ENCODE data around the gene DLG2.

Gene DLG2

DNA sequence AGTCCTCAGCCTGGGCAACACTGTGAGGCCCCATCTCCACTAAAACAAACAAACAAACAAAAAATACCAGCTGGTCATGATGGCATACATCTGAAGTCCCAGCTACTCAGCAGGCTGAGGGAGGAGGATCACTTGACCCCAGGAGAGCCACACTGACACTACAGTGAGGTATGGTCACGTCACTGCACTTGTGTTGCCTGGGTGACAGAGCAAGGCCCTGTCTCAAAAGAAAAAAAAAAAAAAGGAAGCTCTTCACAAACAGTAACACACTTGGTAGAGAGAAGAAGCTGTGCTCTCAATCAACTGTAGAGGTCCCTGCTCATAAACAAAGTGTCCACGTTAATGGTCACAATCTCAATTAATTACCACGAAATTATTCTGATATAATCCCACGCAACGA lies 1939.4 kb downstream of the DLG2 start:
- H3K27me3 ChIP-seq (replicated peaks in 2 of 5; ENCODE audit: control insufficient read depth in 4 of 5, insufficient read depth in 5 of 5, low read length in 4 of 5): no peaks in the 10 kb centered on the region
- ChIA-PET CTCF (no interaction called here), POLR2A (interaction anchor here (0.6 kb wide), 1 partner anchor 193 kb away, joined by 3 read pairs; no protein-coding TSS in a partner anchor)
- no peak overlapping the region for H3K4me3 ChIP-seq (ENCODE audit: control insufficient read depth in 1 of 7, extremely low read depth in 1 of 7, insufficient read depth in 4 of 7, low read depth in 2 of 7, low read length in 6 of 7)
- no peaks in the 10 kb centered on the region for H3K9me3 ChIP-seq (ENCODE audit: control extremely low read depth in 1 of 5, control insufficient read depth in 4 of 5, insufficient read depth in 2 of 5, low read depth in 1 of 5, low read length in 4 of 5)
- no peaks in the 10 kb centered on the region for H3K4me1 ChIP-seq (ENCODE audit: control extremely low read depth in 1 of 4, control insufficient read depth in 4 of 4, insufficient read depth in 4 of 4, low read length in 3 of 4)
- 71% methylated on average over 2 of the region's 5 CpGs for WGBS (ENCODE audit: insufficient coverage)
- DNase-seq: no peak
- H3K36me3 ChIP-seq (ENCODE audit: control insufficient read depth in 4 of 4, insufficient read depth in 4 of 4, low read length in 3 of 4): no peaks in the 10 kb centered on the region
- H3K27ac ChIP-seq (ENCODE audit: insufficient read depth in 1 of 2, low read depth in 1 of 2, low read length in 2 of 2, poor library complexity in 1 of 2, severe bottlenecking in 2 of 2): no peak overlapping the region

DNA sequence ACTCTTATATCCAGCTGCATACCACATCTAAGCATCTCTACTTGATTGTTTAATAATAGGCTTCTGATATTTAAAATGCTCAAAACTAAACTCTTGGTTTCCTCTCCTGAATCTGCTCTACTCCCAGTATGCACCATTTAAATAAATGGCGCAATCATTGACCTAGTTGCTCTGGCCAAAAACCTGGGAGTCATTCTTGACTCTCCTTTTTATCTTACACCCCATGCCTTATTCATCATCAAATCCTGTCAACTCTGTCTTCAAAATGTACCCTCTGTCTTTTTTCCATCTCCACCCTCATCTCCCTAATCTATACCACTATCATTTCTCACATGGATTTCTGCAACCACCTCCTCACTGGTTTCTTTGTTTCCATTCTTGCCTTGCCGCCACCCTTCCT lies 1941.4 kb downstream of the DLG2 start:
- H3K4me1 ChIP-seq (ENCODE audit: control extremely low read depth in 1 of 4, control insufficient read depth in 4 of 4, insufficient read depth in 4 of 4, low read length in 3 of 4): no peaks in the 10 kb centered on the region
- no peak for DNase-seq
- H3K27ac ChIP-seq (ENCODE audit: insufficient read depth in 1 of 2, low read depth in 1 of 2, low read length in 2 of 2, poor library complexity in 1 of 2, severe bottlenecking in 2 of 2): no peak overlapping the region
- H3K27me3 ChIP-seq (replicated peaks in 2 of 5; ENCODE audit: control insufficient read depth in 4 of 5, insufficient read depth in 5 of 5, low read length in 4 of 5): peaks cover 0 to 3% (median 0%) of the 10 kb centered on the region in 5 experiments
- CTCF ChIA-PET: no interaction called here
- H3K9me3 ChIP-seq (ENCODE audit: control extremely low read depth in 1 of 5, control insufficient read depth in 4 of 5, insufficient read depth in 2 of 5, low read depth in 1 of 5, low read length in 4 of 5): no peaks in the 10 kb centered on the region
- H3K4me3 ChIP-seq (ENCODE audit: control insufficient read depth in 1 of 7, extremely low read depth in 1 of 7, insufficient read depth in 4 of 7, low read depth in 2 of 7, low read length in 6 of 7): no peak overlapping the region
- no peaks in the 10 kb centered on the region for H3K36me3 ChIP-seq (ENCODE audit: control insufficient read depth in 4 of 4, insufficient read depth in 4 of 4, low read length in 3 of 4)
- 93% methylated on average over 2 of the region's 2 CpGs for WGBS (ENCODE audit: insufficient coverage)
- POLR2A ChIA-PET: no interaction called here

DNA sequence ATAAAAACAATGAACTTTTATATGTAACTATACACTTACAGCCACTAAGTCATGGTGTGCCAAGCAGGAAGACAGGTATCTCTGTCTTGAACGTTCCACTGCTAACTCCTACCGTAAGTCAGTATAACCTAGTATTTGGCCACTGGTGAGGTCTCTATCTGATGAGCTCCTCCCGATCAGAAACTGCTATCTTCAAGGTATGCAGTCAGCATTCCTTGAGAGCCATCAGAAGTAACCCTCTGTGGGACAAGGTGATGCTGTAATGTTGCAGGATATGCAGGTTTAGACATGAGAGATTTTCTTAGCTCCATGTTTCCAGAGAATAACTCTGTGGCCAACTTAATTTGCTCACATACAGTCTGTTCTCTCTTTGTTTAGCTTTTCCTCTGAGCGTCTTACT lies 1943.1 kb downstream of the DLG2 start:
- peaks cover 0 to 3% (median 0%) of the 10 kb centered on the region in 5 experiments for H3K27me3 ChIP-seq (replicated peaks in 2 of 5; ENCODE audit: control insufficient read depth in 4 of 5, insufficient read depth in 5 of 5, low read length in 4 of 5)
- ChIA-PET POLR2A (no interaction called here), CTCF (no interaction called here)
- 100% methylated on average over 2 of the region's 4 CpGs for WGBS (ENCODE audit: insufficient coverage)
- H3K27ac ChIP-seq (ENCODE audit: insufficient read depth in 1 of 2, low read depth in 1 of 2, low read length in 2 of 2, poor library complexity in 1 of 2, severe bottlenecking in 2 of 2): no peak overlapping the region
- DNase-seq: no peak
- no peak overlapping the region for H3K4me3 ChIP-seq (ENCODE audit: control insufficient read depth in 1 of 7, extremely low read depth in 1 of 7, insufficient read depth in 4 of 7, low read depth in 2 of 7, low read length in 6 of 7)
- no peaks in the 10 kb centered on the region for H3K9me3 ChIP-seq (ENCODE audit: control extremely low read depth in 1 of 5, control insufficient read depth in 4 of 5, insufficient read depth in 2 of 5, low read depth in 1 of 5, low read length in 4 of 5)
- H3K4me1 ChIP-seq (ENCODE audit: control extremely low read depth in 1 of 4, control insufficient read depth in 4 of 4, insufficient read depth in 4 of 4, low read length in 3 of 4): no peaks in the 10 kb centered on the region
- no peaks in the 10 kb centered on the region for H3K36me3 ChIP-seq (ENCODE audit: control insufficient read depth in 4 of 4, insufficient read depth in 4 of 4, low read length in 3 of 4)

DNA sequence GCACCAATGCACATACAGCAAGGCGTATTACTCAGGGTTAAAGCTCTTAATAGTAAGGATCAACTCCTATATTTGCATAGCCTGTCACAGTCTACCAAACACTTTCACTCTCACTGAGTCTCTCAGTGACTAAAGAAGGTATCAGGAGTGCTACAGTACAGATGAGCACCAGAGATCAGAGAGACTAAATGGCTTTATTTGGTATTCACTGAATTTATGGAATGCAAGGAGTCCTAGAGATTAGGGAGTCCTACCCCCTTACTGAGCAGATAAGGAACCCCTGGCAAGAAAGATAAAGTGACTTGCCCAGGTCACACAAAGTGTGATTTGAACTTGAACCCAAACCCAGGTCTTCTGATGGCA lies 1944.6 kb downstream of the DLG2 start:
- Histone ChIP-seq H3K36me3 (ENCODE audit: control insufficient read depth in 4 of 4, insufficient read depth in 4 of 4, low read length in 3 of 4) (no peaks in the 10 kb centered on the region), H3K9me3 (ENCODE audit: control extremely low read depth in 1 of 5, control insufficient read depth in 4 of 5, insufficient read depth in 2 of 5, low read depth in 1 of 5, low read length in 4 of 5) (no peaks in the 10 kb centered on the region), H3K27me3 (replicated peaks in 2 of 5; ENCODE audit: control insufficient read depth in 4 of 5, insufficient read depth in 5 of 5, low read length in 4 of 5) (peaks cover 0 to 3% (median 0%) of the 10 kb centered on the region in 5 experiments), H3K27ac (ENCODE audit: insufficient read depth in 1 of 2, low read depth in 1 of 2, low read length in 2 of 2, poor library complexity in 1 of 2, severe bottlenecking in 2 of 2) (no peak overlapping the region), H3K4me3 (ENCODE audit: control insufficient read depth in 1 of 7, extremely low read depth in 1 of 7, insufficient read depth in 4 of 7, low read depth in 2 of 7, low read length in 6 of 7) (no peak overlapping the region), H3K4me1 (ENCODE audit: control extremely low read depth in 1 of 4, control insufficient read depth in 4 of 4, insufficient read depth in 4 of 4, low read length in 3 of 4) (no peaks in the 10 kb centered on the region)
- POLR2A ChIA-PET: no interaction called here
- CTCF ChIA-PET: no interaction called here
- DNase-seq: no peak
- WGBS (ENCODE audit: insufficient coverage): 100% methylated on average over 1 of the region's 1 CpG

DNA sequence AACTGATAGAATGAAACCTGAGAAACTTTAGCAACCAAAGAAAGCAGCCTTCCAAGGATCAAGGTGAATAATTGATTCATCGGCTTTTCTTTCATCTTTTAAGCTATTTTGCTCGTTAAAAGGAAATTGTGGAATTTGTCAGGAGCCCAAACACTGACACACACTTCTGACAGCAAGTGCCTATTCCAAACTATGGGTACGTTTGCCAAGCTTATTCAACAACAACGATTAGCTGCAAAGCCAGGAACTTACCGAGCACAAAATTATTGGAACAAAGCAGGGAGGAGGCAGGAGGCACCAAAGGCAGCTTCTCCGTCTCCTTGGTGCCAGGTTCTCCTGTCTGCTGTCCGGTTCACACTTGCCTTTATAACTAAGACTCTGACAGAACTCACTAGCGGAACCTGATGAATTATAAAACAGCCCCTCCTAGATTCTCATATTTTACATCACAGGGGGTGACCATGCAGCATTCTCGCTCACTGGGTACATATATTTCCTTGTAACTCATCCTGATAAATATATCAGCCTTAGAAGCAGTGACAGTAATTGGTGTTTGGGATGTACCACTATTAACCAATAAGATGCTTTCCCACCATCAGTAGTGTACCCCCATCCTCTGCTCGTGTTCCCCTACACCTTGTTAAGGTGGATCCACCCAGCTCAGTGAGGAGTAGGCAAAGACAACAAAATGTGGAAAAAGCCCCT lies 1945.1 kb downstream of the DLG2 start:
- Histone ChIP-seq H3K9me3 (ENCODE audit: control extremely low read depth in 1 of 5, control insufficient read depth in 4 of 5, insufficient read depth in 2 of 5, low read depth in 1 of 5, low read length in 4 of 5) (no peaks in the 10 kb centered on the region), H3K4me3 (ENCODE audit: control insufficient read depth in 1 of 7, extremely low read depth in 1 of 7, insufficient read depth in 4 of 7, low read depth in 2 of 7, low read length in 6 of 7) (no peak overlapping the region), H3K4me1 (ENCODE audit: control extremely low read depth in 1 of 4, control insufficient read depth in 4 of 4, insufficient read depth in 4 of 4, low read length in 3 of 4) (no peaks in the 10 kb centered on the region), H3K27ac (ENCODE audit: insufficient read depth in 1 of 2, low read depth in 1 of 2, low read length in 2 of 2, poor library complexity in 1 of 2, severe bottlenecking in 2 of 2) (no peak overlapping the region), H3K27me3 (replicated peaks in 2 of 5; ENCODE audit: control insufficient read depth in 4 of 5, insufficient read depth in 5 of 5, low read length in 4 of 5) (peaks cover 0 to 3% (median 0%) of the 10 kb centered on the region in 5 experiments), H3K36me3 (ENCODE audit: control insufficient read depth in 4 of 4, insufficient read depth in 4 of 4, low read length in 3 of 4) (no peaks in the 10 kb centered on the region)
- POLR2A ChIA-PET: no interaction called here
- 96% methylated on average over 7 of the region's 10 CpGs for WGBS (ENCODE audit: insufficient coverage)
- CTCF ChIA-PET: no interaction called here
- DNase-seq: no peak

DNA sequence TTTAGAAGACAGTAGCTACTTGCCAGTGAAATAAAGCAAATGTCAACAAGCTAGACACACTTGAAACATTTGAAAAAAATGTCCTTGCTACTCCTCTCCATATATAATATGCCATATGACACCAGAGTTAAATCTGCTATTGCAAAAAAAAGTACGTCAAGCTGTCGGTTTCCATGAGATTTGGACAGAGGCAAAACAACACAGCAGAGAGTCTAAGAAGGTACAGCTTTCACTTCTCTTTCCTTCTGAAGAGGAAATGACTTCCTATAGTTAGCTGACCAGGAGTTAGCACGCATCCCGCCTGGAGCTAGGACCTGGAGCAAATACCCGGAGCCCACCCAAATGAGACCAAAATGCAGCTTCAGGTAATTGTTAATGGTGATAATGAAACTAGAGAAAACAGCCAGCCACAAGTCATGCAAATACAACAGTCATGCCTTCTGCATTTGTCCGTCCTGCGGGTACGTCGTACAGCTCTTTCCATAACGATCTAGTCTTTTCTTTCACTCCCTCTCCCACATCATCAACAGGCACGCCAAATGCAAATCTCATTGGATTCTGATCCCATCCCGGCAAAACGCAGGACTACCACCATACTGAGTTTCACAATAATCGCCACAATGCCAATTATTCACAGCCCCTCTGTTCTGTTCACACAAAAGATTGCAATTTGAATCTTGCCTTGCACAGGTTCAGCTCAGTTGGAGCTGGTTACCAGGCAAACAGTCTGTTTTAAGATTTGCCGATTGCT lies 1945.9 kb downstream of the DLG2 start:
- ChIA-PET CTCF (interaction anchor here (1.1 kb wide), 1 partner anchor 16 kb away, joined by 3 read pairs; no protein-coding TSS in a partner anchor), POLR2A (no interaction called here)
- no peak overlapping the region for H3K27ac ChIP-seq (ENCODE audit: insufficient read depth in 1 of 2, low read depth in 1 of 2, low read length in 2 of 2, poor library complexity in 1 of 2, severe bottlenecking in 2 of 2)
- no peaks in the 10 kb centered on the region for H3K4me1 ChIP-seq (ENCODE audit: control extremely low read depth in 1 of 4, control insufficient read depth in 4 of 4, insufficient read depth in 4 of 4, low read length in 3 of 4)
- DNase-seq: no peak
- no peaks in the 10 kb centered on the region for H3K9me3 ChIP-seq (ENCODE audit: control extremely low read depth in 1 of 5, control insufficient read depth in 4 of 5, insufficient read depth in 2 of 5, low read depth in 1 of 5, low read length in 4 of 5)
- 84% methylated on average over 12 of the region's 15 CpGs for WGBS (ENCODE audit: insufficient coverage)
- H3K27me3 ChIP-seq (replicated peaks in 2 of 5; ENCODE audit: control insufficient read depth in 4 of 5, insufficient read depth in 5 of 5, low read length in 4 of 5): peaks cover 0 to 3% (median 0%) of the 10 kb centered on the region in 5 experiments
- no peaks in the 10 kb centered on the region for H3K36me3 ChIP-seq (ENCODE audit: control insufficient read depth in 4 of 4, insufficient read depth in 4 of 4, low read length in 3 of 4)
- no peak overlapping the region for H3K4me3 ChIP-seq (ENCODE audit: control insufficient read depth in 1 of 7, extremely low read depth in 1 of 7, insufficient read depth in 4 of 7, low read depth in 2 of 7, low read length in 6 of 7)

DNA sequence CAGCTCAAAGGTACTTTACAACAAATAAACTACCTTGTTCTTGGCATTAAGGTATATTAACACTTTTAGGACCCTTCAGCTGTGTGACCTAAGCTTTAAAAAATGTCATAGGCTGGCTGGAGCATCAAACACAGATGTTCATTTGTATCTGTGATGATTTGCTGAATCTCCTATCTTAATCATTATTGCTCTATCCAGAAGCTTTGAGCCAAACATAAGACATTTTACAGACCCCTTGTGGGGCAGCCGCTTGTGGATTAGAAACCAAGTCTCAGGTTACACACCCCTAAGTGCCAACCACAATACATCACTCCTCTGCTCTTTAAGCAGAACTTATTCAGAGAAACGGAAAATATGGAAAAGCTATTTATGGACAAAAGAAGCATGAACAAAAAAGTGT lies 1946.8 kb downstream of the DLG2 start:
- CTCF ChIA-PET: interaction anchor here (1.1 kb wide), 1 partner anchor 15 kb away, joined by 3 read pairs; no protein-coding TSS in a partner anchor
- POLR2A ChIA-PET: no interaction called here
- no CpG with 5 or more reads among the region's 2 CpGs for WGBS (ENCODE audit: insufficient coverage)
- peaks cover 0 to 3% (median 0%) of the 10 kb centered on the region in 5 experiments for H3K27me3 ChIP-seq (replicated peaks in 2 of 5; ENCODE audit: control insufficient read depth in 4 of 5, insufficient read depth in 5 of 5, low read length in 4 of 5)
- H3K27ac ChIP-seq (ENCODE audit: insufficient read depth in 1 of 2, low read depth in 1 of 2, low read length in 2 of 2, poor library complexity in 1 of 2, severe bottlenecking in 2 of 2): no peak overlapping the region
- no peak overlapping the region for H3K4me3 ChIP-seq (ENCODE audit: control insufficient read depth in 1 of 7, extremely low read depth in 1 of 7, insufficient read depth in 4 of 7, low read depth in 2 of 7, low read length in 6 of 7)
- H3K36me3 ChIP-seq (ENCODE audit: control insufficient read depth in 4 of 4, insufficient read depth in 4 of 4, low read length in 3 of 4): no peaks in the 10 kb centered on the region
- H3K4me1 ChIP-seq (ENCODE audit: control extremely low read depth in 1 of 4, control insufficient read depth in 4 of 4, insufficient read depth in 4 of 4, low read length in 3 of 4): no peaks in the 10 kb centered on the region
- no peaks in the 10 kb centered on the region for H3K9me3 ChIP-seq (ENCODE audit: control extremely low read depth in 1 of 5, control insufficient read depth in 4 of 5, insufficient read depth in 2 of 5, low read depth in 1 of 5, low read length in 4 of 5)
- no peak for DNase-seq

All from common myeloid progenitor, CD34-positive (primary cell).